HG03045 (cell line): ENCODE measurements around the gene EPGN.
"Not testable (repeated sequence)": the region's sequence is repeated elsewhere in the genome, so short reads cannot be mapped to it uniquely, and the experiment has no call there.

Experiments
- ATAC-seq: cut with Tn5 transposase; IDR thresholded peaks from one replicate; pipeline ENCODE4 v1.9.1; 2021; ENCODE audit warnings: mild to moderate bottlenecking, moderate library complexity; ENCODE audit not compliant: unreplicated experiment

Gene EPGN

GRCh38 chr4:74338792-74339333 is 30.6 kb downstream of the EPGN start:
- no peak for ATAC-seq

DNA sequence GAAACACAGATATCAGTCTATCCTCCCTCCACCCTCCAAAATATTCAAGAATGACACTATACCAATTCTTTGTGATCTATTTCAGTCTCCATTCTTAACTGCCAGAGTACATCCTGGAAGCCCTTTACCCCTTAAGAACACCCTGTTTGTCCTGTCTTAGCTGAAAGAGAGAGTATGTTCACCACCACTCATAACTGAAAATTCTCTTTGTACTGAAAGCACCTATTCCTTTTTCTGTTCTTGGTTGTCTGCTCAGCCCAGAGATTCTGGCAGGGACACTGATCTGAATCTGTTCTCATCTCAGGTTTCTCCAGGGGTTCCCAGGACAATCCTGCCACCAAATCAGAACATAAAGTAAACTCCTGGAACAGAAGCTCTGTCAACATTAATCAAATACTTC is 31.2 kb downstream of the EPGN start:
- no peak for ATAC-seq

- ATAC-seq: not testable (repeated sequence)
These were observed 32.2 kb downstream of the EPGN start for GRCh38 chr4:74340421-74340820.

- ATAC-seq: no peak
These were observed 35.8 kb downstream of the EPGN start for GRCh38 chr4:74344031-74344430.

- ATAC-seq: no peak
These were observed 45.6 kb downstream of the EPGN start for GRCh38 chr4:74353858-74354257.

DNA sequence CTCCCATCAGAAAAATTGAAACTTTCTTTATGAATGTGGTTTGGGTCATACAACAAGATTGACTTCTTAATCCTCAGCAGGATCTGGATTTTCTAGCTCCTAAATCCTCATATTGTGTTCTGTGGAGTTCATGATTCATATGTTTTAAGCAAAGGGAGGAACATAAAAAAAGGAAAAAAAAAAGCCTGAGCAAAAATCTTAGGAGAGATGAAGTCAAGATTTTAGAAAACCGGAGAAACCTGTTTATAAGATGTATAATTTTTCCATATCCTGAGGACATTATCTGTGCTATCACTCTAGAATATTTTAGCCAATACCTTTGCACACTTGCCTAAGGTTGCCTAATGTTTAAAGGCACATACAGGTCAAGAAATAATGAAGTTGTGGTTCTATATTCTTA is 49.7 kb downstream of the EPGN start:
- ATAC-seq: no peak

DNA sequence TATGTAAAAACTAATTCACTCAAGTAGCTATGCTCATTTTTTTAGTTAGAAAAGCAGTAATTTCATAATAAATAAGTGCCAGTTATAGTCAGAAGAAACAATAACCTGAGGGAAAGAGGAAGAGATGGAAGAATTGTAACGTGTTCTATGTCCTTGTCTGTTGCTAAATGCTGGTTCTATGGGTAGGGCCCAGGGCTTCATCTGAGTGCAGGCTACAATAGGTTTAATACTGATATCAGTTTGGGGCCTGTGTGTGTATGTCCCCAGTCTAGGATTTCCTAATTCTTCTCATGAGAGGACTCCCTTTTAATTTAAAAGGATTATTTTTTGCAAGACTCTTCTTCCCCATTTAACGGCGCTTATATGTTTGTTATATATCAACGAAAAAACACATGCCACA is 53.4 kb downstream of the EPGN start:
- ATAC-seq: no peak

DNA sequence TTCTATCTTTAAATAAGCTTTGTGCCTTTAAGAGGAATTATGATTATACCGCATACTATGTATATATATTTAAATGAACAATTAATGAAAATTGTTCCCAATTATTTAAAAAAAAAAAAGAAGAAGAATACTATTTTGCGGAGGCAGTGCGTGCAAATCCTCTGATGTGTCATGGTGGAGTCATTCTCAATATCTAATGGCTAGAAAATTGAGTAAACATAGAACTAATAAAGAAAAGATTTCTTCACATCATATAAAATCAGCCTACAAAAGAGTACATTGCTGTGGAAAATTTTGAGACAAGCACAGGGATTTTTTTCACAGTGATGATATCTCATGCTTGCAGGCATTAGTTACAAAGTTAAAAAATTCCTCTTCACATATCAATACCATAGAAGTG is 54.1 kb downstream of the EPGN start:
- no peak for ATAC-seq

GRCh38 chr4:74364256-74364651 is 56.0 kb downstream of the EPGN start:
- ATAC-seq: no peak

- ATAC-seq: peak; percentile 53
These were observed 56.6 kb downstream of the EPGN start, which contains the start of gene EREG for GRCh38 chr4:74364652-74365491. EREG (plus strand) TSS chr4:74365145; CDS start chr4:74365309, 164 bp downstream.

GRCh38 chr4:74365761-74366160 is 57.5 kb downstream of the EPGN start:
- ATAC-seq: no peak
